GM23338 (cell line): ENCODE measurements around the gene ME1. TPM values are rescaled to one million over a fixed set of nuclear protein-coding genes. Genes with fewer than 3 reads are reported as not detected.
A peak's percentile ranks its signal among the peaks of the same experiment; 100 is the strongest.

ENCODE experiments used
- ATAC-seq: fragments of 200-7000 bp; cut with Tn5 transposase; 3 replicates; pipeline ENCODE4 v1.9.1; 2020
- DNase-seq: peaks from one replicate; pipeline ENCODE4 v3.0.0-alpha.2; 2015; ENCODE audit warnings: low spot score
- H2AFZ ChIP-seq: fragments of 200-600 bp; sonication (generic); 2 replicates; pipeline ENCODE4 v1.8.0; 2016; ENCODE audit warnings: antibody characterized with exemption, mild to moderate bottlenecking, moderate library complexity
- H3F3A ChIP-seq: fragments of 200-600 bp; sonication (generic); replicated peaks from 2 replicates; pipeline ENCODE4 v1.8.0; 2017; ENCODE audit warnings: antibody characterized with exemption, mixed run types, low read depth
- H3K27ac ChIP-seq: fragments of 200-600 bp; sonication (generic); 2 replicates; pipeline ENCODE4 v1.6.1; 2016; ENCODE audit warnings: low read depth
- H3K27me3 ChIP-seq: fragments of 200-600 bp; sonication (generic); 2 replicates; pipeline ENCODE4 v1.8.0; 2016; ENCODE audit warnings: mild to moderate bottlenecking, mixed run types, moderate library complexity; ENCODE audit not compliant: insufficient read depth
- H3K36me3 ChIP-seq: fragments of 200-600 bp; sonication (generic); 2 replicates; pipeline ENCODE4 v1.8.0; 2016; ENCODE audit warnings: mild to moderate bottlenecking; ENCODE audit not compliant: insufficient read depth
- H3K4me1 ChIP-seq: fragments of 200-600 bp; sonication (generic); 2 replicates; pipeline ENCODE4 v1.8.0; 2016; ENCODE audit warnings: mild to moderate bottlenecking, moderate library complexity; ENCODE audit not compliant: insufficient read depth
- H3K4me2 ChIP-seq: fragments of 200-600 bp; sonication (generic); 2 replicates; pipeline ENCODE4 v1.7.1; 2017; ENCODE audit warnings: mixed run types
- H3K4me3 ChIP-seq: fragments of 200-600 bp; sonication (generic); 2 replicates; pipeline ENCODE4 v1.6.1; 2016; ENCODE audit warnings: mixed run types
- H3K79me2 ChIP-seq: fragments of 200-600 bp; sonication (generic); replicated peaks from 2 replicates; pipeline ENCODE4 v1.8.0; 2017; ENCODE audit warnings: mild to moderate bottlenecking; ENCODE audit not compliant: insufficient read depth
- H3K9me2 ChIP-seq: fragments of 200-600 bp; sonication (generic); 2 replicates; pipeline ENCODE4 v1.8.0; 2017; ENCODE audit not compliant: insufficient read depth
- H4K20me1 ChIP-seq: fragments of 200-600 bp; sonication (generic); replicated peaks from 2 replicates; pipeline ENCODE4 v1.8.0; 2017; ENCODE audit warnings: mild to moderate bottlenecking; ENCODE audit not compliant: insufficient read depth
- H3K27ac Mint-ChIP-seq: 2 replicates; pipeline ENCODE4 v1.8.0; 2020; ENCODE audit warnings: inconsistent platforms, mild to moderate bottlenecking, moderate library complexity, mixed read lengths
- H3K27me3 Mint-ChIP-seq: 3 replicates; pipeline ENCODE4 v1.8.0; 2022; ENCODE audit warnings: low read depth, mild to moderate bottlenecking, moderate library complexity, mixed read lengths, inconsistent platforms; ENCODE audit not compliant: insufficient read depth, poor library complexity
- H3K36me3 Mint-ChIP-seq: 3 replicates; pipeline ENCODE4 v1.8.0; 2021; ENCODE audit warnings: low read depth, mild to moderate bottlenecking, inconsistent platforms, moderate library complexity, mixed read lengths
- H3K4me1 Mint-ChIP-seq: 3 replicates; pipeline ENCODE4 v1.8.0; 2020; ENCODE audit warnings: mild to moderate bottlenecking, inconsistent platforms, mixed read lengths
- H3K4me3 Mint-ChIP-seq: 3 replicates; pipeline ENCODE4 v1.8.0; 2021; ENCODE audit warnings: moderate library complexity, mild to moderate bottlenecking, inconsistent platforms, mixed read lengths
- H3K9me3 Mint-ChIP-seq: 3 replicates; pipeline ENCODE4 v1.8.0; 2020; ENCODE audit warnings: moderate library complexity, mild to moderate bottlenecking, inconsistent platforms, mixed read lengths
- CREB1 ChIP-seq: fragments of 250-450 bp; sonication (Bioruptor Pico); IDR thresholded peaks from 2 replicates; pipeline ENCODE4 v1.5.0; 2020; ENCODE audit warnings: low read depth, mild to moderate bottlenecking, moderate library complexity
- EZH2phosphoT487 ChIP-seq: fragments of 200-600 bp; sonication (generic); IDR thresholded peaks from one replicate; pipeline ENCODE4 v1.8.1; 2018; ENCODE audit warnings: antibody characterized with exemption; ENCODE audit not compliant: unreplicated experiment
- STAT1 ChIP-seq: IDR thresholded peaks from one replicate; pipeline ENCODE4 v1.6.1; 2016; ENCODE audit warnings: antibody characterized with exemption; ENCODE audit not compliant: unreplicated experiment
- ZNF114 ChIP-seq: fragments of 250-450 bp; sonication (Bioruptor Pico); IDR thresholded peaks from 2 replicates; pipeline ENCODE4 v1.5.0; 2020; ENCODE audit warnings: mild to moderate bottlenecking, moderate library complexity
- polyA plus RNA-seq: library from polyadenylated mRNA; unstranded; fragments of >200 nt; fragmentation: Nextera tagmentation; extraction: Ambion mirVana; gene quantifications from 2 replicates; pipeline ENCODE4 v1.2.1, GENCODE V29; 2016
- total RNA-seq: library from RNA; depleted of rRNA; stranded (reverse); fragments of >200 nt; shearing (Covaris generic); gene quantifications from 2 replicates; pipeline ENCODE4 v1.2.3, GENCODE V29; 2014
- TF ChIP-seq, protein P1 (sequence below): fragments of 250-450 bp; sonication (Bioruptor Pico); IDR thresholded peaks from 2 replicates; pipeline ENCODE4 v1.5.0; 2020; ENCODE audit warnings: mild to moderate bottlenecking, moderate library complexity
- TF ChIP-seq, protein P2 (sequence below): IDR thresholded peaks from 2 replicates; pipeline ENCODE4 v1.6.1; 2016; ENCODE audit warnings: antibody characterized with exemption

Gene ME1
- total and polyA plus RNA-seq, 2 experiments from 2014 or later, result 6.4 to 8.0 TPM

DNA sequence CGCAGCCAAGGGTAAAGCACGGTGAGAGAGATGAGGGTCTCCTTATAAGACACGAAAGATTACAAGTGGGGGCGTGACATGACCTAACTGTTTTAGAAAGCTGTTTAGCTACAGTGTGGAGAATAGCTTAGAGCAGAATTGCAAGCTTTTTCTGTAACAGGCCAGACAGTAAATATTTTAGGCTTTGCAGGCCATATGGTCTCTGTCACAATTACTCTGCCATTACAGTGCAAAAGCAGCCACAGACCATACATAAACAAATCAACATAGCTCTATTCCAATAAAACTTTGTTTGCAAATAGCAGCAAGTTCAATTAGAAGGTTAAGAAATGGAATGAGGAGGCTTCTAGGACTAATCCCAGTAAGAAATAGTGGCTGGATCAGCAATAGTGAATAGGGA is 254.6 kb downstream of the ME1 start:
- peaks cover 54% of the 10 kb centered on the region for H3K36me3 Mint-ChIP-seq
- H3F3A ChIP-seq, result no peaks in the 10 kb centered on the region
- H4K20me1 ChIP-seq, result no peaks in the 10 kb centered on the region
- H3K4me3 ChIP-seq, result no peak overlapping the region
- no peaks in the 10 kb centered on the region; the same call in 2 of the 3 replicates for H3K9me3 Mint-ChIP-seq
- H3K4me1 Mint-ChIP-seq, result peaks cover 5% of the 10 kb centered on the region; the same call in 2 of the 3 replicates
- TF ChIP-seq, protein P1, sequence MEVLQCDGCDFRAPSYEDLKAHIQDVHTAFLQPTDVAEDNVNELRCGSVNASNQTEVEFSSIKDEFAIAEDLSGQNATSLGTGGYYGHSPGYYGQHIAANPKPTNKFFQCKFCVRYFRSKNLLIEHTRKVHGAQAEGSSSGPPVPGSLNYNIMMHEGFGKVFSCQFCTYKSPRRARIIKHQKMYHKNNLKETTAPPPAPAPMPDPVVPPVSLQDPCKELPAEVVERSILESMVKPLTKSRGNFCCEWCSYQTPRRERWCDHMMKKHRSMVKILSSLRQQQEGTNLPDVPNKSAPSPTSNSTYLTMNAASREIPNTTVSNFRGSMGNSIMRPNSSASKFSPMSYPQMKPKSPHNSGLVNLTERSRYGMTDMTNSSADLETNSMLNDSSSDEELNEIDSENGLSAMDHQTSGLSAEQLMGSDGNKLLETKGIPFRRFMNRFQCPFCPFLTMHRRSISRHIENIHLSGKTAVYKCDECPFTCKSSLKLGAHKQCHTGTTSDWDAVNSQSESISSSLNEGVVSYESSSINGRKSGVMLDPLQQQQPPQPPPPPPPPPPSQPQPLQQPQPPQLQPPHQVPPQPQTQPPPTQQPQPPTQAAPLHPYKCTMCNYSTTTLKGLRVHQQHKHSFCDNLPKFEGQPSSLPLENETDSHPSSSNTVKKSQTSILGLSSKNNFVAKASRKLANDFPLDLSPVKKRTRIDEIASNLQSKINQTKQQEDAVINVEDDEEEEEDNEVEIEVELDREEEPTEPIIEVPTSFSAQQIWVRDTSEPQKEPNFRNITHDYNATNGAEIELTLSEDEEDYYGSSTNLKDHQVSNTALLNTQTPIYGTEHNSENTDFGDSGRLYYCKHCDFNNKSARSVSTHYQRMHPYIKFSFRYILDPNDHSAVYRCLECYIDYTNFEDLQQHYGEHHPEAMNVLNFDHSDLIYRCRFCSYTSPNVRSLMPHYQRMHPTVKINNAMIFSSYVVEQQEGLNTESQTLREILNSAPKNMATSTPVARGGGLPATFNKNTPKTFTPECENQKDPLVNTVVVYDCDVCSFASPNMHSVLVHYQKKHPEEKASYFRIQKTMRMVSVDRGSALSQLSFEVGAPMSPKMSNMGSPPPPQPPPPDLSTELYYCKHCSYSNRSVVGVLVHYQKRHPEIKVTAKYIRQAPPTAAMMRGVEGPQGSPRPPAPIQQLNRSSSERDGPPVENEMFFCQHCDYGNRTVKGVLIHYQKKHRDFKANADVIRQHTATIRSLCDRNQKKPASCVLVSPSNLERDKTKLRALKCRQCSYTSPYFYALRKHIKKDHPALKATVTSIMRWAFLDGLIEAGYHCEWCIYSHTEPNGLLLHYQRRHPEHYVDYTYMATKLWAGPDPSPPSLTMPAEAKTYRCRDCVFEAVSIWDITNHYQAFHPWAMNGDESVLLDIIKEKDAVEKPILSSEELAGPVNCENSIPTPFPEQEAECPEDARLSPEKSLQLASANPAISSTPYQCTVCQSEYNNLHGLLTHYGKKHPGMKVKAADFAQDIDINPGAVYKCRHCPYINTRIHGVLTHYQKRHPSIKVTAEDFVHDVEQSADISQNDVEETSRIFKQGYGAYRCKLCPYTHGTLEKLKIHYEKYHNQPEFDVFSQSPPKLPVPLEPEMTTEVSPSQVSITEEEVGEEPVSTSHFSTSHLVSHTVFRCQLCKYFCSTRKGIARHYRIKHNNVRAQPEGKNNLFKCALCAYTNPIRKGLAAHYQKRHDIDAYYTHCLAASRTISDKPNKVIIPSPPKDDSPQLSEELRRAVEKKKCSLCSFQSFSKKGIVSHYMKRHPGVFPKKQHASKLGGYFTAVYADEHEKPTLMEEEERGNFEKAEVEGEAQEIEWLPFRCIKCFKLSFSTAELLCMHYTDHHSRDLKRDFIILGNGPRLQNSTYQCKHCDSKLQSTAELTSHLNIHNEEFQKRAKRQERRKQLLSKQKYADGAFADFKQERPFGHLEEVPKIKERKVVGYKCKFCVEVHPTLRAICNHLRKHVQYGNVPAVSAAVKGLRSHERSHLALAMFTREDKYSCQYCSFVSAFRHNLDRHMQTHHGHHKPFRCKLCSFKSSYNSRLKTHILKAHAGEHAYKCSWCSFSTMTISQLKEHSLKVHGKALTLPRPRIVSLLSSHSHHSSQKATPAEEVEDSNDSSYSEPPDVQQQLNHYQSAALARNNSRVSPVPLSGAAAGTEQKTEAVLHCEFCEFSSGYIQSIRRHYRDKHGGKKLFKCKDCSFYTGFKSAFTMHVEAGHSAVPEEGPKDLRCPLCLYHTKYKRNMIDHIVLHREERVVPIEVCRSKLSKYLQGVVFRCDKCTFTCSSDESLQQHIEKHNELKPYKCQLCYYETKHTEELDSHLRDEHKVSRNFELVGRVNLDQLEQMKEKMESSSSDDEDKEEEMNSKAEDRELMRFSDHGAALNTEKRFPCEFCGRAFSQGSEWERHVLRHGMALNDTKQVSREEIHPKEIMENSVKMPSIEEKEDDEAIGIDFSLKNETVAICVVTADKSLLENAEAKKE, result no peak
- H3K79me2 ChIP-seq, result no peaks in the 10 kb centered on the region
- H3K4me1 ChIP-seq, result 0 out of 2 replicates have a peak, but pooled peaks cover 2% of the 10 kb centered on the region
- no peak overlapping the region for H3K27ac Mint-ChIP-seq
- H2AFZ ChIP-seq, result no peak overlapping the region
- H3K9me2 ChIP-seq, result no peaks in the 10 kb centered on the region
- H3K27ac ChIP-seq, result no peak overlapping the region
- no peaks in the 10 kb centered on the region for H3K27me3 ChIP-seq
- no peaks in the 10 kb centered on the region for H3K27me3 Mint-ChIP-seq
- peaks cover 50% of the 10 kb centered on the region for H3K36me3 ChIP-seq
- no peak overlapping the region for H3K4me3 Mint-ChIP-seq
- ATAC-seq (no peak), DNase-seq (no peak)
- H3K4me2 ChIP-seq, result no peak overlapping the region

DNA sequence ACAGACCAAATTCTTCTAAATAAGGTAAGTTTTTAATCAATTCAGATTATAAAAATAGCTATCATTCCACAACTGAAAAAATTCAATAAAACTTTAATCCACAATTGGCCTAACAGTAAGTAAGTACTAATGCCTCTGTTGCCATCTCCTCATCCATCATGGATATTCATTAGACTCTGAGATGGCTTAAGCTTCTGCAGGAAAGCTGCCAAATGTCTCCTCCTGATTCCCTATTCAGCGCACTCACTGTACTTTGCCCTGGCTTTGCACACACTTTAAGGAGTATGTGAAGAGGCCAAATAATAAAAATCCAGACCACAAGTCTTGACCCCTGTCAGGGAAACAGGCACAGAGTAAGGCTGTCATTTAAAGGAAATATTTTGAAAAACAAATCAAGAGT is 261.3 kb downstream of the ME1 start:
- H3K27ac Mint-ChIP-seq, result no peak overlapping the region

More for the DNA sequence above, 261.3 kb downstream of the ME1 start:
- Histone ChIP-seq H3K9me2 (no peaks in the 10 kb centered on the region), H2AFZ (no peak overlapping the region), H3K27me3 (no peaks in the 10 kb centered on the region), H3K36me3 (peaks cover 66% of the 10 kb centered on the region), H3K27ac (0 out of 2 replicates have a peak overlapping the region, but pooled peaks have one; percentile 22), H3K79me2 (no peaks in the 10 kb centered on the region), H4K20me1 (no peaks in the 10 kb centered on the region), H3F3A (no peaks in the 10 kb centered on the region), H3K4me3 (no peak overlapping the region), H3K4me1 (no peaks in the 10 kb centered on the region), H3K4me2 (no peak overlapping the region)
- Mint-ChIP-seq H3K27me3 (no peaks in the 10 kb centered on the region), H3K4me1 (no peaks in the 10 kb centered on the region), H3K4me3 (no peak overlapping the region), H3K36me3 (peaks cover 69% of the 10 kb centered on the region), H3K9me3 (no peaks in the 10 kb centered on the region)
- TF ChIP-seq EZH2phosphoT487 (no peak), ZNF114 (CRISPR knock-in tag) (no peak), CREB1 (CRISPR knock-in tag) (no peak), STAT1 (no peak)
- TF ChIP-seq, protein P2, sequence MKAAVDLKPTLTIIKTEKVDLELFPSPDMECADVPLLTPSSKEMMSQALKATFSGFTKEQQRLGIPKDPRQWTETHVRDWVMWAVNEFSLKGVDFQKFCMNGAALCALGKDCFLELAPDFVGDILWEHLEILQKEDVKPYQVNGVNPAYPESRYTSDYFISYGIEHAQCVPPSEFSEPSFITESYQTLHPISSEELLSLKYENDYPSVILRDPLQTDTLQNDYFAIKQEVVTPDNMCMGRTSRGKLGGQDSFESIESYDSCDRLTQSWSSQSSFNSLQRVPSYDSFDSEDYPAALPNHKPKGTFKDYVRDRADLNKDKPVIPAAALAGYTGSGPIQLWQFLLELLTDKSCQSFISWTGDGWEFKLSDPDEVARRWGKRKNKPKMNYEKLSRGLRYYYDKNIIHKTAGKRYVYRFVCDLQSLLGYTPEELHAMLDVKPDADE, result no peak
- ATAC-seq (no peak), DNase-seq (no peak)
